ENCODE data around the gene CCDC85C. TPM values are rescaled to one million over a fixed set of nuclear protein-coding genes. Genes with fewer than 3 reads are reported as not detected.

The CCDC85C gene
- total RNA-seq, 1 experiment from 2014 or later: 42.3 TPM

- TF ChIP-seq, protein P1, sequence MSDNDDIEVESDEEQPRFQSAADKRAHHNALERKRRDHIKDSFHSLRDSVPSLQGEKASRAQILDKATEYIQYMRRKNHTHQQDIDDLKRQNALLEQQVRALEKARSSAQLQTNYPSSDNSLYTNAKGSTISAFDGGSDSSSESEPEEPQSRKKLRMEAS (IDR thresholded peaks at IDR 0.05): no peak
- TF ChIP-seq ZFX (IDR thresholded peaks at IDR 0.05): no peak
Measured at GRCh38 chr14:99532310-99532709, 71.7 kb downstream of the CCDC85C start (continued).

DNA sequence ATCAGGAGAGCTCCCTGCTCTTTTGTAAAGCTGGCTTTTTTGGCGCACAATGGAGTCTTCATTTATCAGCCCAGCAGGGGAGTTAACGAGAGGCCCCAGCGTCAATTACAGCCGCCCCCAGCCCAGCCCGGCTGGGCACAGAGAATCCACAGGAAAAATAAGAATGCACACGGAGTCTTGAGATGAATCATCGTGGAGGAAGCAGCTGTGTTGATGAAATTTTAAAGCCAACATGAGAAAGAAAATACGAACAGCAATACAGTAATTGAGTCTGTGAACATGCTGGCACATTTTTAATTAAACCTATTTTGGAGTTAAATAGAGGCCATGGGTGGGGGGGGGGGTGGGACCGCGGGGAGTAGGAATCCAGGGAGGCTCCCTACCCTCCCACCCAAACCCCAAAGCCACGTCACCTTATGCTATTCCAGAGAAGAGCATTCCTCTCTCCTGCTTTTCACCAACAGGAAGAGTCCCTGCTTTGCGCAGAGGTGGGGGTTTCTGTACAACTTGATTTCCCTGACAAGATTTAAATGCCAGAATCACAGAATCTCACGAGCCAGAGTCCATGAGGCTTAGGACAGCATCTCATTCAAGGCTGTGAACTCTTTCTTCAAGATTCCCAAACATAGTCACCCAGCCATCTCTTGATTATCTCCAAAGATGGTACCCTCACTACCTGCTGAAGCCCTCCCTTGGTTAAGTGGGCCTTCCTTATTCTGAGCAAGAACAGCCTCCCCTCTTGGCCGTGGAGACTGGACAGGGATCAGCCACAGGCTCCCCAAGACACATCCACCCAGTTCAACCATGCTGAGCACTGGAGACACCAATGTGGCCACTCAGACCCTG lies 72.5 kb downstream of the CCDC85C start:
- Histone ChIP-seq H3K9me2 (ENCODE audit: insufficient read depth) (no peaks in the 10 kb centered on the region), H4K20me1 (ENCODE audit: insufficient read depth) (no peaks in the 10 kb centered on the region), H3K36me3 (ENCODE audit: control insufficient read depth in 1 of 2, insufficient read depth in 2 of 2, low read length in 2 of 2) (no peaks in the 10 kb centered on the region), H3K27me3 (ENCODE audit: insufficient read depth, low read length) (no peaks in the 10 kb centered on the region), H3K4me3 (replicated peaks in 1 of 2; ENCODE audit: low read depth in 1 of 2, low read length in 2 of 2) (no peak overlapping the region), H3K79me2 (ENCODE audit: insufficient read depth, low read length) (peaks cover 2% of the 10 kb centered on the region; the same call in 1 of the 2 replicates), H3K27ac (ENCODE audit: low read depth, low read length) (no peak overlapping the region), H2AFZ (ENCODE audit: low read depth, low read length, poor library complexity, severe bottlenecking) (no peak overlapping the region), H3K4me1 (ENCODE audit: control insufficient read depth in 1 of 2, insufficient read depth in 2 of 2, low read length in 2 of 2) (no peaks in the 10 kb centered on the region), H3K4me2 (ENCODE audit: low read length) (no peak overlapping the region), H3K9me3 (ENCODE audit: control insufficient read depth in 1 of 2, insufficient read depth in 1 of 2, low read depth in 1 of 2, low read length in 2 of 2) (no peaks in the 10 kb centered on the region), H3K9ac (ENCODE audit: low read length) (no peak overlapping the region)
- CTCF ChIA-PET: no interaction called here
- RAD21 ChIA-PET (ENCODE audit: low non-redundant PET in 1 of 2, low total read pairs in 2 of 2, uncharacterized antibody in 2 of 2, unreplicated experiment in 2 of 2): no interaction called here
- TF ChIP-seq POLR2AphosphoS5 (IDR thresholded peaks at IDR 0.05; ENCODE audit: low read depth, low read length) (no peak), CBX3 (IDR thresholded peaks at IDR 0.05; ENCODE audit: low read depth) (no peak), EZH2phosphoT487 (IDR thresholded peaks at IDR 0.05; ENCODE audit: borderline replicate concordance) (no peak), TCF7L2 (IDR thresholded peaks at IDR 0.05; ENCODE audit: borderline replicate concordance, extremely low read depth, insufficient read depth, insufficient read length) (no peak), ELF1 (IDR thresholded peaks at IDR 0.05; ENCODE audit: borderline replicate concordance, low read depth) (no peak), SP1 (IDR thresholded peaks at IDR 0.05; ENCODE audit: low read depth) (no peak), ZFX (IDR thresholded peaks at IDR 0.05) (no peak), CEBPB (IDR thresholded peaks at IDR 0.05; ENCODE audit: low read depth) (no peak), CTCF (IDR thresholded peaks at IDR 0.05 in 2 of 3, conservative IDR thresholded peaks at IDR 0.05 in 1 of 3; ENCODE audit: borderline replicate concordance in 1 of 3, insufficient read depth in 1 of 3, low read depth in 2 of 3, low read length in 2 of 3) (no peak), JUND (IDR thresholded peaks at IDR 0.05) (no peak), RAD21 (IDR thresholded peaks at IDR 0.05; ENCODE audit: low read depth) (no peak), EZH2 (IDR thresholded peaks at IDR 0.05) (no peak), POLR2A (IDR thresholded peaks at IDR 0.05; ENCODE audit: borderline replicate concordance, extremely low read depth, insufficient read depth, insufficient read length) (no peak), EGR1 (IDR thresholded peaks at IDR 0.05; ENCODE audit: low read depth) (no peak), SIN3A (IDR thresholded peaks at IDR 0.05; ENCODE audit: low read depth) (no peak), ZNF274 (IDR thresholded peaks at IDR 0.05; ENCODE audit: low read depth, low read length) (no peak), FOSL1 (IDR thresholded peaks at IDR 0.05; ENCODE audit: low read depth) (no peak)
- TF ChIP-seq, protein P1 (IDR thresholded peaks at IDR 0.05): no peak
- TF ChIP-seq, protein P2, sequence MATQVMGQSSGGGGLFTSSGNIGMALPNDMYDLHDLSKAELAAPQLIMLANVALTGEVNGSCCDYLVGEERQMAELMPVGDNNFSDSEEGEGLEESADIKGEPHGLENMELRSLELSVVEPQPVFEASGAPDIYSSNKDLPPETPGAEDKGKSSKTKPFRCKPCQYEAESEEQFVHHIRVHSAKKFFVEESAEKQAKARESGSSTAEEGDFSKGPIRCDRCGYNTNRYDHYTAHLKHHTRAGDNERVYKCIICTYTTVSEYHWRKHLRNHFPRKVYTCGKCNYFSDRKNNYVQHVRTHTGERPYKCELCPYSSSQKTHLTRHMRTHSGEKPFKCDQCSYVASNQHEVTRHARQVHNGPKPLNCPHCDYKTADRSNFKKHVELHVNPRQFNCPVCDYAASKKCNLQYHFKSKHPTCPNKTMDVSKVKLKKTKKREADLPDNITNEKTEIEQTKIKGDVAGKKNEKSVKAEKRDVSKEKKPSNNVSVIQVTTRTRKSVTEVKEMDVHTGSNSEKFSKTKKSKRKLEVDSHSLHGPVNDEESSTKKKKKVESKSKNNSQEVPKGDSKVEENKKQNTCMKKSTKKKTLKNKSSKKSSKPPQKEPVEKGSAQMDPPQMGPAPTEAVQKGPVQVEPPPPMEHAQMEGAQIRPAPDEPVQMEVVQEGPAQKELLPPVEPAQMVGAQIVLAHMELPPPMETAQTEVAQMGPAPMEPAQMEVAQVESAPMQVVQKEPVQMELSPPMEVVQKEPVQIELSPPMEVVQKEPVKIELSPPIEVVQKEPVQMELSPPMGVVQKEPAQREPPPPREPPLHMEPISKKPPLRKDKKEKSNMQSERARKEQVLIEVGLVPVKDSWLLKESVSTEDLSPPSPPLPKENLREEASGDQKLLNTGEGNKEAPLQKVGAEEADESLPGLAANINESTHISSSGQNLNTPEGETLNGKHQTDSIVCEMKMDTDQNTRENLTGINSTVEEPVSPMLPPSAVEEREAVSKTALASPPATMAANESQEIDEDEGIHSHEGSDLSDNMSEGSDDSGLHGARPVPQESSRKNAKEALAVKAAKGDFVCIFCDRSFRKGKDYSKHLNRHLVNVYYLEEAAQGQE (IDR thresholded peaks at IDR 0.05; ENCODE audit: low read depth): no peak
- TF ChIP-seq, protein P3, sequence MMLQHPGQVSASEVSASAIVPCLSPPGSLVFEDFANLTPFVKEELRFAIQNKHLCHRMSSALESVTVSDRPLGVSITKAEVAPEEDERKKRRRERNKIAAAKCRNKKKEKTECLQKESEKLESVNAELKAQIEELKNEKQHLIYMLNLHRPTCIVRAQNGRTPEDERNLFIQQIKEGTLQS (IDR thresholded peaks at IDR 0.05): no peak
- intact Hi-C loops (cut with micrococcal nuclease): no loop called here
- no peak for ATAC-seq
- POLR2A ChIA-PET: no interaction called here
- DNase-seq (ENCODE audit: low read depth, low spot score): no peak
- BruUV-seq (replicated peaks): no TSS peak

All from HCT116 (cell line).